Prostate gland (tissue), 2 donors: ENCODE measurements around the gene FMNL2. TPM values are rescaled to one million over a fixed set of nuclear protein-coding genes. Genes with fewer than 3 reads are reported as not detected.

Experiments used
- DNase-seq: peaks from one replicate; pipeline ENCODE4 v3.0.0-alpha.2; 2019; ENCODE audit warnings: low spot score
- H3K27ac ChIP-seq, 2 donors: fragments of 200-600 bp; sonication (generic); 2 replicates each; pipeline ENCODE4 v1.5.1; 2017 to 2019
- H3K27me3 ChIP-seq: fragments of 200-600 bp; sonication (generic); replicated peaks from 2 replicates; pipeline ENCODE4 v1.5.1; 2019; ENCODE audit not compliant: insufficient read depth
- H3K36me3 ChIP-seq, 2 donors: fragments of 200-600 bp; sonication (generic); 1 replicate in 1 of 2; 2 replicates in 1 of 2; pipeline versions ENCODE4 v1.5.1 to v1.8.1; 2017 to 2019
- H3K4me1 ChIP-seq: fragments of 200-600 bp; sonication (generic); replicated peaks from 2 replicates; pipeline ENCODE4 v1.5.1; 2019
- H3K4me3 ChIP-seq, 2 donors: fragments of 200-600 bp; sonication (generic); 2 replicates each; pipeline ENCODE4 v1.5.1; 2017 to 2019
- H3K9me3 ChIP-seq: fragments of 200-600 bp; sonication (generic); 2 replicates; pipeline ENCODE4 v1.5.1; 2017
- CTCF ChIP-seq, 4 experiments: fragments of 200-600 bp in 2 of 4; fragments of 450-650 bp in 2 of 4; sonication (generic) in 2 of 4; IDR thresholded peaks; 1 replicate in 3 of 4; 2 replicates in 1 of 4; pipeline ENCODE4 v1.5.1; 2016 to 2019; ENCODE audit warnings: antibody characterized with exemption in 4 of 4, mild to moderate bottlenecking in 2 of 4, moderate library complexity in 2 of 4
- POLR2A ChIP-seq: fragments of 450-650 bp; IDR thresholded peaks from one replicate; pipeline ENCODE4 v1.6.1; 2016; ENCODE audit warnings: antibody characterized with exemption, mild to moderate bottlenecking
- POLR2AphosphoS5 ChIP-seq: sonication (generic); formaldehyde crosslinking; IDR thresholded peaks from one replicate; pipeline ENCODE4 v1.6.1; 2017; ENCODE audit warnings: antibody characterized with exemption
- WGBS: methylation state at CpG from one replicate; pipeline ENCODE4 v1.1.5; 2018; 5-methylcytosine and 5-hydroxymethylcytosine counted together
- intact Hi-C: fragments of 100-400 bp; cut with DNase I; formaldehyde crosslinking; loops from one replicate; pipeline ENCODE4 v1.14.2; 2022
- total RNA-seq, 2 donors: library from RNA; depleted of rRNA; stranded (reverse); fragments of >200 nt; gene quantifications; one replicate each; pipeline ENCODE4 v1.1.0, GENCODE V29; 2016

Gene FMNL2
- total RNA-seq, 2 donors from 2014 or later = 9.8 to 19.4 TPM

- Histone ChIP-seq H3K9me3 (no peaks in the 10 kb centered on the region), H3K27ac (no peak overlapping the region), H3K4me1 (no peaks in the 10 kb centered on the region), H3K4me3 (no peak overlapping the region), H3K36me3 (no peaks in the 10 kb centered on the region), H3K27me3 (no peaks in the 10 kb centered on the region)
- peak; percentile 16 for DNase-seq
- intact Hi-C loops = loop anchor here (2.0 to 10.0 kb wide), 2 partner anchors 447 to 601 kb away; no protein-coding TSS in a partner anchor
- peak; percentile 13 for TF ChIP-seq POLR2AphosphoS5
- no peak for TF ChIP-seq POLR2A
- TF ChIP-seq CTCF (IDR thresholded peaks at IDR 0.05) = peak; percentile 63 to 85 (median 80)
- 34% methylated on average over 5 of the region's 5 CpGs for WGBS
Measured at GRCh38 chr2:152635635-152636298, 300.8 kb downstream of the FMNL2 start.

GRCh38 chr2:152637251-152637650 is 302.3 kb downstream of the FMNL2 start:
- no peaks in the 10 kb centered on the region for H3K36me3 ChIP-seq
- no peak overlapping the region for H3K27ac ChIP-seq
- no peaks in the 10 kb centered on the region for H3K4me1 ChIP-seq
- H3K4me3 ChIP-seq = no peak overlapping the region
- no peaks in the 10 kb centered on the region for H3K9me3 ChIP-seq
- intact Hi-C loops = loop anchor here (10.0 kb wide), 1 partner anchor 602 kb away; no protein-coding TSS in a partner anchor
- no peak for DNase-seq
- TF ChIP-seq POLR2A = no peak
- no peak for TF ChIP-seq CTCF (IDR thresholded peaks at IDR 0.05)
- TF ChIP-seq POLR2AphosphoS5 = no peak
- WGBS = 80% methylated on average over 7 of the region's 7 CpGs
- no peaks in the 10 kb centered on the region for H3K27me3 ChIP-seq

- DNase-seq = no peak
- Histone ChIP-seq H3K4me1 (no peaks in the 10 kb centered on the region), H3K36me3 (no peaks in the 10 kb centered on the region), H3K4me3 (no peak overlapping the region), H3K9me3 (no peaks in the 10 kb centered on the region), H3K27me3 (no peaks in the 10 kb centered on the region), H3K27ac (no peak overlapping the region)
- intact Hi-C loops = loop anchor here (10.0 kb wide), 1 partner anchor 603 kb away; no protein-coding TSS in a partner anchor
- no peak for TF ChIP-seq POLR2A
- TF ChIP-seq POLR2AphosphoS5 = no peak
- TF ChIP-seq CTCF (IDR thresholded peaks at IDR 0.05) = no peak
- 93% methylated on average over 2 of the region's 2 CpGs for WGBS
Measured at GRCh38 chr2:152638056-152638455, 303.1 kb downstream of the FMNL2 start.

- intact Hi-C loops = loop anchor here (10.0 kb wide), 1 partner anchor 604 kb away; no protein-coding TSS in a partner anchor
- H3K4me3 ChIP-seq = no peak overlapping the region
- no peaks in the 10 kb centered on the region for H3K36me3 ChIP-seq
- no peaks in the 10 kb centered on the region for H3K27me3 ChIP-seq
- H3K4me1 ChIP-seq = no peaks in the 10 kb centered on the region
- no peak for DNase-seq
- H3K9me3 ChIP-seq = no peaks in the 10 kb centered on the region
- WGBS = 73% methylated on average over 8 of the region's 8 CpGs
- no peak overlapping the region for H3K27ac ChIP-seq
- no peak for TF ChIP-seq CTCF (IDR thresholded peaks at IDR 0.05)
- TF ChIP-seq POLR2A = no peak
- no peak for TF ChIP-seq POLR2AphosphoS5
Measured at GRCh38 chr2:152638590-152638989, 303.6 kb downstream of the FMNL2 start.
